T follicular helper cell (primary cell): ENCODE results near the gene NCOA6.

Experiments
- DNase-seq: peaks from one replicate; pipeline ENCODE4 v3.0.0-alpha.2; 2020; ENCODE audit warnings: low read depth

NCOA6 gene

DNA sequence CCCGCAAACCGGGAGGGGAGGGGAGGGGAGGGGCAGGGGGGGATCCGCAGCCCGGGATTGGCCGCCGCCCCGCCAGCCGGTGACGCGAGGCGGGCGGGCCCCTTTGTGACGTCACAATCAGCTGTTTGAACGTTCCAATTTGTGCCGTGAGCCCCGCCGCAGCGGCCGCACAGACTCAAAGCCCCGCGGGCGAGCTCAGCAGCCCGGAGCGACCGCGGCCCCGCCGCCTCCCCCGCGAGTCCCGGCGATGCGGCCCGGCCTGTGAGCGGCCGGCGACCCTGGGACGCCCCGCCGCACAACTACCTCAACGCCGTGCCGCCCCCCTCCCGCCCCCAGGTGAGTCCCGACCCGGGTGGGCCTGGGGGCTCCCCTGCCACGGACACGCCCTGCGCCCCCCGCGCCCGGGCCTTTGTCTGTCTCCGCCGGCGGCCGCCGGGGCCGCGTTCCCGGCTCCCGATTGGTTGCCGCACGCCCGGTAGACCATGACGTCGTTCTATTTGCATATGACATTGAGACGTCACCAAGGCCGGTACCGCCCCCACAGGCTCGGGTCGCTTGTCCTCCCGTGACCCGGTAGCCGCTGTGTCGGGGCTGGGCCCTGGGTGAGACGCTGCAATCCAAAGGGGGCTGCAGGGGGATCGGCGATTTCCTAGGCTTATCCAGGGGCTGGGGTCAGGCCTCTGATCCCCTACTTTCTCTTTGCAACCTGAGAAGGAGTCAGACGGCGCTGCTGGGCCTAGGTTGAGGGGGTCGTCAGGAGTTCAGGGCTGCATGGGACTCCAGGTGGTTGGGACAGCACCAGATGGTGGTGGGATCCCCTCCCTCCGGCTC, 121.1 kb downstream of the NCOA6 start, which contains the start of gene TP53INP2:
TP53INP2 (plus strand) TSS at position 168 of the 831 bp plus-strand sequence. CDS start 4,396 bp downstream, outside the sequence.
- peak; percentile 88 for DNase-seq

DNA sequence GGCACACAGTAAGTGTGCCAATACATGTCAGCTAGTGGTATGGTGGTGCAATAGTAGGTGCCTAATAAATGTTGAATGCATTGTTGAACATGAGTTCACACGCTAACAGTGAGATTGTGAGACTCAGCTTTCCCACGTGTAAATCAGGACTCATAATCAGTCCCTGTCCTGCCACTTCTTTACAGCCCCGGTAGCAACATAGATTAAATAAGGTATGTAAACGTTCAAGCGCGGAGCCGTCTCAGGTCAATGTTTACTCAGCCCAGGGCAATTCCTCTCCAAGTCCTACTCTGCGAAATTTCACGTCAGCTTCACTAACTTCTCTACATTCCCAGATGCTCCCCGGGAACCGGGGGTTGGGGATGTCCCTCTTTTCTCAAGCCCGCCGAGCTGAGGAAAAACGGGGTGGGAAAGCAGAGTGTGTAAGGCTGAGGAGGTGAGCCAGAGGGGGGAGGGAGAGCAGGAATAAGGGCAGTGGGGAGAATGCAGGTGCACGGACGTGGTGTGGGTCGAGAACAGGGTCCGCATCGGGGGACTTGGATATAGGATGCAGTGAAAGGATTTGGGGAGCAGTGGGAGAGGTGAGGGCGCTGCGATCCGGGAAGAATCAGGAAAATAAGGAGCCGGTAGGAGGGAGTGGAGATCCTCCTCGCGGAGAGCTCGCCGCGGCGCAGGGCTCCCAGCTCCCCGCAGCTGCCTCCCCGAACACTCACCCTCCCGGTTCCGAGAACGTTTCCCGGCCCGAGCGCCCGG, 121.9 kb downstream of the NCOA6 start:
- DNase-seq: no peak

DNA sequence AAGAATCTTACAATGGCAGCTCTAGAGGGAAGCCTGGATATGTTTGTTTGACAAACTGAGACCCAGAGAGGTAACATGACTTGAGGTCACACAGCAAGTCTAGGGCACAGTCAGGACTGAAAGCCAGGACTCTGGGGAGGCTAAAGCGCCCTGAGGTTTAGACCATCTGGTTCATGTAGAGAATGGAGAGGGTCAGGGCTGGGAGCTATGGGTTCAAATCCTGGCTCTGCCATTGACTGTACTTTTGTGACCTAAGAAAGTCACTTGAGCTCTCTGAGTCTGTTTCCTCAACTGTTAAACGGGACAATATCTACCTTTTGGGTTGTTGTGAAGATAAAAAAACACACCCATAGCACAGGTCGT, 122.4 kb downstream of the NCOA6 start:
- DNase-seq: no peak

DNA sequence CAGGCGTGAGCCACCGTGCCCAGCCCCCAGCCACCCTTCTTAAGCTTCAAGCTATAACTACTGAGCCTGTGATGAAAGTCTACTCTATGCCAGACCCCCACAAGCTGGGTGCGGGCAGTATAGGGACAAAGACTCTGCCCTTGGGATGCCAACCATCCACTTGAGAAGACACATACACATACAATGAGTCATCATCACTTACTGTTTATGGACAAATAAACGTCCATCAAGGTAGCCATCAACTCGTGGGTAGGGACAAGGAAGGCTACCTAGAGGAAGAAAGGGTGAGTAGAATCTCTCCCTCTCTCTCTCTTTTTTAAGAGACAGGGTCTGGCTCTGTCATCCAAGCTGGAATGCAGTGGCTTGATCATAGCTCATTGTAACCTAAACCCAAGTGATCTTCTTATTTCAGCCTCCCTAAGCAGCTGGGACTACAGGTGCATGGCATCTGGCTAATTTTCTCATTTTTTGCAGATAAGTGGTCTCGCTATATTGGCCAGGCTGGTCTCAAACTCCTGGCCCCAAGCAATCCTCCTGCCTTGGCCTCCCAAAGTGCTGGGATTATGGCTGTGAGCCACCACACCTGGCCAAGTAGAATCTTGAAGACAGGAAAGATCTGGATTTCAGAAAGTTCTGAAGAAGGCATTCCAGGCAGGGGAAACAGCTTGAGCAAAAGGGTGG, 123.9 kb downstream of the NCOA6 start:
- no peak for DNase-seq

DNA sequence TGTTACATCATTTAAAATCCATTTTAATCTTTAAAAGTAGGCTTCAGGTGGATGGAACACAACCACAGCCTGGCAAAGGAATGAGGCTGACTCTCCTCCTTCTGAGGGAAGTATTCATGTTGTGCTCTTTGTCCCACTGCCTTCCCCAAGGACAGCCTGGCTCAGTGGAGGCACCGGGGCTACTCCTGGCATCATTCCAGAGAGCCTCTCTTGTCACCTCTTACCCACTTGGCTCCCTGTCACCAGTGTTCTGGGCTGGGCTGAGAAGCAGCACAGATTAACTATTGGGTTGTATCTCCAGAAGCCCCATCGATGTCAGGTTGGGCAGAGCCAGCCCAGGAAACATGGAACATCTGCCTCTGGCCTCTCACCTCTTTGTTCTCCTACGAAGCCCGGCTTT, 132.0 kb downstream of the NCOA6 start:
- no peak for DNase-seq

DNA sequence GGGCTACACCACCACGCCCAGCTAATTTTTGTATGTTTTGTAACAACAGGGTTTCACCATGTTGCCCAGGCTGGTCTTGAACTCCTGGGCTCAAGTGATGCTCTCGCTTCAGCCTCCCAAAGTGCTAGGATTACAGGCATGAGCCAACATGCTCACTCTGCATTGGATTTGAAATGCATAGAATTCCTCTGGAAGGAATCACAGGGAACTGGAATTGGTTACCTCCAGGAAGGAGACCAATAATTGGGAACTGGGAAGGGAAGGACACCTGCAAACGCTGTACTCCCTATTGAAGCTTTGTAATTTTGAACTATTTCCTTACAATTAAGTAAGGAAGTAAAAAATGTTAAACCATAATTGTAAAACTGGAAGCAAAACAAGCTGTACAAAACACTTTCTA, 133.6 kb downstream of the NCOA6 start:
- no peak for DNase-seq

DNA sequence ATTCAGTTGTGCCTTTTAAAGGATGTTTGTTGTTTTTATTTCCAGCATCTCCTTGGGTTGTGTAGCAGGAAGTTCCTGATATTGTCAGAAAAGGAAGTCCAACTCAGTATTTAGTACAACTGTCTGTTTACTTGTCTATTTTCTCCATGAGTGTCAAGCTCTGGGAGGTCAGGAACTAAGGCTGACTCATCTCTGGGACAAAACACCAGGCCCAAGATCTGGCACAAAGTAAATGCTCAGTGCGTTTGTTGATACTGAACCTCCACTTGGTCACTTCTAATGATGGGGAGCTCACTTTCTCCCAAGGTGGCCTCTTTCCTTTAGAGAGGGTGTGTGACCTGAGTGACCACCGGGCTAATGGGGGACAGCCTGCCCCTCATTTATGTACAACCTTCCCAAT, 136.0 kb downstream of the NCOA6 start:
- DNase-seq: no peak

DNA sequence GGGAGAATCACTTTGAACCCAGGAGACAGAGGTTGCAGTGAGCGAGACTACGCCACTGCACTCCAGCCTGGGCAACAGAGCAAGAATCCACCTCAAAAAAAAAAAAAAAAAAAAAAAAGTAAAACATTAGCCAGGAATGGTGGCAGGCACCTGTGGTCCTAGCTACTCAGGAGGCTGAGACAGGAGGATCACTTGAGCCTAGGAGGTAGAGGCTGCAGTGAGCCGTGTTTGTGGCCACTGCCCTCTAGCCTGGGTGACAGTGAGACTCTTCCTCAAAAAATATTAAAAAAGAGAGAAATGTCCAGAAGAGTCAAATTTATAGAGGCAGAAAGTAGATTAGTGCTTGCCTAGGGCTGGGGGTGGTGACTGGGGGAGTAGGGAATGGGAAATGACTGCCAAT, 141.8 kb downstream of the NCOA6 start:
- no peak for DNase-seq

DNA sequence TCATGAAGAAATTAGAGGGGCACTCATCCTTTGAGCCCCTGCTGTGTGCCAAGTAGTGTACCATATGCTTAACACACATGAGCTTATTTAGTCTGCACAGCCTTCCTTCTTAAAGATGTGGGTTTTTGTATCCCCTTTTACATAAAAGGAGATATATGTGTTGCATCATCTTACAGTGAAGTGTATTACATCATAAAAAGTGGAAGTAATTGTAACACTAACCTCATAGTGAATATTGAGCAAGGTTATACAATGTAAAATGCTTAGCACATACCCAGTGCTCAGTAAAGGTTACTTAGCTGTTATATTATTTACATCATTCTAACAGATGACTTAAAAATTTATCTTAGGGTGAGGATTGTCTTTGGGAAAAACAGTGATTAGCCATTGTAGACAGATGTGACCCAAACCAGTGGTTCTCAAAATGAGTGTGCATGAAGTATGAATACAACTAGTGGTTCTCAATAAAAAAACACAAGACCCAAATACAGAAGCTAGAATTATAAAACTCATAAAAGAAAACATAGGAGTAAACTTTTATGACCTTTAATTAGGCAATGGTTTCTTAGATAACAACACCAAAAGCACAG, 144.8 kb downstream of the NCOA6 start:
- no peak for DNase-seq

DNA sequence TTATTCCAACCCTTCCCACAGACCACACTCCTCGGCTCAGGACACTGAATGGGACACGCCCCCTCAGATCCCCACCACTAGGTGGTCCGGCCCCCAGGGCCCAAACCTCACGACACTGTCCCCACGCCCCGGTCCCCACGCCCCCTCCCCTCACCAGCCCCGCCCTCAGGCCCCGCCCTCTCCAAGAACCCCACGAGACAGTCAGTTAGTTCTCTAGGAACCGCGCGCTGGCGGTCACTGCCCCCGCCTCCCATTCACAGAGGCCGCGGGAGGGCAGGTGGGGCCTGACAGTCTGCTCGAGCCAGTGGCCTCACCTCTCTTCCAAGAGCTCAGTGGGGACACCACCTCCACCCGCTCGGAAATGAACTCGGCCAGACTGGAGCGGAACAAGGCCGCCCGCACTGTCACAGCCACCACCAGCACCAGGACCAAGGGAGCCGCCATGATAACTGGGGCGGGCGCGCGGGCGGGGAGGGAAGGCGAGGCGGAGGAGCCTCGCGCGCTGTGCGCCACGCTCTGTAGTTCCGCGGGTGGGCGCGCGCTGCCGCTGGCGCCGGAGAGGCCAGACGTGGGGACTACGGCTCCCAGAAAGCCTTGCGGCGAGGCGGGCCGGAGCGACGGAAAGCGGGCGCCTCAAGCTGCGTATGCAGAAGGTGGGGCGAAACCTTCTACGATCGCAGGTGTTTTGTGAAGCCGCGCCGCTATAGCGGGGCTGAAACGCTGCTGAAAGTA, 148.6 kb downstream of the NCOA6 start, which contains the start of gene PIGU:
PIGU (minus strand) TSS at position 451 of the 732 bp plus-strand sequence; CDS start at position 444, 7 bp downstream.
- DNase-seq: peak; percentile 93

DNA sequence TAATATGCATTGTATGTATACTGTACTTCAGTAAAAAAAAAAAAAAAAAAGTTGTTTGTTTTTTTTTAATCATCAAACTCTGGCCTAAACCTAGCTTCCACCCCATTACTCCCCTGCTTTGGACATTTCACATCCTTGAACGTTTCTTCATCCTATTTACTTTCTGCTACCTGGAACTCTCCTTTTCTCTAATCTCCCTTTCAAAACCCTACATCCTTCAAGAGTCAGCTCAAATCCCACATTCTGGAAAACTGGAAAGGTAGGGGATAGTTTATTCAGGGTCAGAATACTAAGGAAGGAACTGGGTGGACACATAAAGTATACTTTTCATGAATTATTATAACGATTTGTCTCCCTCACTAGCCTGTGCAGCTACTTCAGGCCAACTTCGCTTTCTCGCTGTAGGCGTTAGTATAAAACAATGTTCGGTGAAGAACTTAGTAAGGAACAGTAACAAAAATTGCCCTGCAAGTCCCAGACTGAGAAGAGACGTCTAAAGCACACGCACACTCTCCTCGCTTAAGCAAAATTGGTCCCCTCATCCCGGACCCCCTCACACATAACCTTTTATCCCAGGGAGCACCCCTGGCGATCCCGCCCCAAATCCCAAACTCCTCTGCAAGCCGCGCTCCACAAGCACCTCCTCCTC, 149.3 kb downstream of the NCOA6 start:
- DNase-seq: no peak

DNA sequence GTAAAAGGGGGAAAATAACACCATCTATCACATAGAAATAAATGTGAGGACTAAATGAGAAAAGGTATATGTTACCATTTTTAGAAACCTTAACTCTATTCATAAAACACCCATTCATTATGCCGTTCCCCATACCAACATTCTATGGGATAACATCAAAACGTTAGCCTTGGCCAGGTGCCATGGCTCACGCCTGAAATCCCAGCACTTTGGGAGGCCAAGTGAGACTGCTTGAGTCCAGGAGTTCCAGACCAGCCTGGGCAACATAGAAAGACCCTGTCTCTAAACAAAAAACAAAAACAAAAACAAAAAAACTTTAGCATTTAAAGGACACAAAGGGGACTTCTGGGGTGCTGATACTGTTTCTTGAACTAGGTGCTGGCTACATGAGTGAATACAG, 149.9 kb downstream of the NCOA6 start:
- DNase-seq: no peak

DNA sequence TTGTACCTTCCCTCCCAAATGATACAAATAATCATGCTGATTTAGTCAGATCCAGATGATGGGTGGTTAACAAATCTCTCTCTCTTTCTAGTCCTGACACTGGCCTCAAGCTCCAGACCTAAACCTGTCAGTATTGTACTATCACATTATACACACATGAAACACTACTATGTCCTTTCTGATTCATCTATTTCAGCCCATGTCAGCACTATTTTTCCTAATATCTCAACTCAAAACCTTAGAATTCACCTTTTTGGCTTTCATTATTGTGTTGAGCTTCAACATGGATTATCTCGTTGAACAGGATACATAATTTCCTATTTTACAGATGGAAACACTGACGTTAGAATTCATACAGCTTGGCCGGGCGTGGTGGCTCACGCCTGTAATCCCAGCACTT, 152.0 kb downstream of the NCOA6 start:
- DNase-seq: no peak

DNA sequence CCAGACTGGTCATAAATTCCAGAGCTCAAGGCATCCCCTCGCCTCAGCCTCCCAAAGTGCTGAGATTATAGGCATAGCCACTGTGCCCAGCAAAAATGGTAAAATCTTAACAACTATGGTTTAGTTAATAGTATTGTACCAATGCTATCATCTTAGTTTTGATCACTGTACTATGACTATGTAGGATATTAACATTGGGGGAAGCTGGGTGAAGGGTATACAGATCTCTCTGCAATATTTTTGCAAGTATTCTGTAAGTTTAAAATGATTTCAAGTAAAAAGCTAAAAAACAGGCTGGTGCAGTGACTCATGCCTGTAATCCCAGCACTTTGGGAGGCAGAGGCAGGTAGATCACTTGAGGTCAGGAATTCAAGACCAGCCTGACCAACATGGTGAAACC, 156.4 kb downstream of the NCOA6 start:
- no peak for DNase-seq
